Fibroblast of the aortic adventitia (primary cell): ENCODE data around the gene TMEM156. TPM values are rescaled to one million over a fixed set of nuclear protein-coding genes. Genes with fewer than 3 reads are reported as not detected.
A peak's percentile ranks its signal among the peaks of the same experiment; 100 is the strongest.
"Not testable (repeated sequence)": the region's sequence is repeated elsewhere in the genome, so short reads cannot be mapped to it uniquely, and the experiment has no call there.

Source experiments
- DNase-seq: peaks from one replicate; pipeline ENCODE4 v3.0.0-alpha.2; 2010; ENCODE audit warnings: low read depth
- H3K4me3 ChIP-seq: 2 replicates; pipeline ENCODE4 v1.5.1; 2011; ENCODE audit warnings: low read depth, mild to moderate bottlenecking, control low read depth, low read length, moderate library complexity
- CTCF ChIP-seq: IDR thresholded peaks from 2 replicates; pipeline ENCODE4 v1.5.1; 2011; ENCODE audit warnings: mild to moderate bottlenecking, low read length, control low read depth, inconsistent platforms; ENCODE audit not compliant: insufficient read depth
- total RNA-seq: library from RNA; depleted of rRNA; stranded (reverse); fragments of >200 nt; gene quantifications from 2 replicates; pipeline ENCODE4 v1.2.3, GENCODE V29; 2012; ENCODE audit warnings: low replicate concordance

Gene TMEM156
- total RNA-seq, 1 donor: 0.18 TPM

- H3K4me3 ChIP-seq: no peak overlapping the region
- no peak for DNase-seq
- no peak for TF ChIP-seq CTCF
Observed at GRCh38 chr4:39036172-39036571, 4.0 kb upstream of the TMEM156 start.

GRCh38 chr4:39031590-39032020 is 604 bp downstream of the TMEM156 start:
- DNase-seq, H3K4me3 ChIP-seq: not testable (repeated sequence)

GRCh38 chr4:39030725-39031124 is 1.5 kb downstream of the TMEM156 start:
- TF ChIP-seq CTCF: no peak
- H3K4me3 ChIP-seq: no peak overlapping the region
- DNase-seq: peak; percentile 45

- DNase-seq: no peak
- TF ChIP-seq CTCF: no peak
- no peak overlapping the region for H3K4me3 ChIP-seq
Observed at GRCh38 chr4:39029752-39030694, 2.2 kb downstream of the TMEM156 start.

- no peak for DNase-seq
- H3K4me3 ChIP-seq: no peak overlapping the region
- TF ChIP-seq CTCF: no peak
Observed at GRCh38 chr4:39026096-39026495, 6.1 kb downstream of the TMEM156 start.

- no peak overlapping the region for H3K4me3 ChIP-seq
- DNase-seq: peak; percentile 84
- no peak for TF ChIP-seq CTCF
Observed at GRCh38 chr4:39025552-39026085, 6.6 kb downstream of the TMEM156 start.

- no peak for TF ChIP-seq CTCF
- no peak for DNase-seq
- no peak overlapping the region for H3K4me3 ChIP-seq
Observed at GRCh38 chr4:39024311-39024865, 7.8 kb downstream of the TMEM156 start.
